Muscle layer of colon (tissue), 2 donors: ENCODE data around the gene DGKB.

ENCODE experiments used
- H3K27ac ChIP-seq: one replicate; pipeline ENCODE4 v1.7.0; 2013; ENCODE audit warnings: low read depth, mild to moderate bottlenecking, low read length, moderate library complexity
- H3K27me3 ChIP-seq, 2 donors: one replicate each; pipeline ENCODE4 v1.7.0; 2013; ENCODE audit warnings: low read length in 2 of 2, mild to moderate bottlenecking in 2 of 2; ENCODE audit not compliant: insufficient read depth in 2 of 2, control insufficient read depth in 1 of 2
- H3K36me3 ChIP-seq: one replicate; pipeline ENCODE4 v1.7.0; 2013; ENCODE audit warnings: mild to moderate bottlenecking, low read length; ENCODE audit not compliant: insufficient read depth
- H3K4me1 ChIP-seq: one replicate; pipeline ENCODE4 v1.7.0; 2013; ENCODE audit warnings: mild to moderate bottlenecking, low read length; ENCODE audit not compliant: insufficient read depth
- H3K4me3 ChIP-seq, 2 donors: one replicate each; pipeline ENCODE4 v1.7.0; 2013; ENCODE audit warnings: low read length in 2 of 2, low read depth in 1 of 2, mild to moderate bottlenecking in 1 of 2, moderate library complexity in 1 of 2
- H3K9ac ChIP-seq: one replicate; pipeline ENCODE4 v1.7.0; 2013; ENCODE audit warnings: low read length
- H3K9me3 ChIP-seq: one replicate; pipeline ENCODE4 v1.7.0; 2013; ENCODE audit warnings: mild to moderate bottlenecking, low read length
- donor health status: abdominal sarcoma.
- donor health status: Adenocarcinoma of cecum.

The DGKB gene

GRCh38 chr7:14776266-14776665, 126.3 kb downstream of the DGKB start:
- Histone ChIP-seq H3K4me3 (no peak overlapping the region), H3K9me3 (no peaks in the 10 kb centered on the region), H3K9ac (no peak overlapping the region), H3K36me3 (no peaks in the 10 kb centered on the region), H3K4me1 (no peaks in the 10 kb centered on the region), H3K27me3 (no peaks in the 10 kb centered on the region), H3K27ac (no peak overlapping the region)

GRCh38 chr7:14773729-14774271, 128.8 kb downstream of the DGKB start:
- Histone ChIP-seq H3K9me3 (no peaks in the 10 kb centered on the region), H3K4me3 (no peak overlapping the region), H3K9ac (no peak overlapping the region), H3K36me3 (no peaks in the 10 kb centered on the region), H3K27ac (no peak overlapping the region), H3K27me3 (no peaks in the 10 kb centered on the region), H3K4me1 (no peaks in the 10 kb centered on the region)

- H3K4me3 ChIP-seq: no peak overlapping the region
- H3K9ac ChIP-seq: no peak overlapping the region
- no peaks in the 10 kb centered on the region for H3K36me3 ChIP-seq
- H3K4me1 ChIP-seq: no peaks in the 10 kb centered on the region
- H3K9me3 ChIP-seq: no peaks in the 10 kb centered on the region
- H3K27ac ChIP-seq: no peak overlapping the region
- no peaks in the 10 kb centered on the region for H3K27me3 ChIP-seq
These were observed 131.9 kb downstream of the DGKB start for GRCh38 chr7:14770614-14771013.

- Histone ChIP-seq H3K27me3 (no peaks in the 10 kb centered on the region), H3K27ac (no peak overlapping the region), H3K4me1 (no peaks in the 10 kb centered on the region), H3K4me3 (no peak overlapping the region), H3K36me3 (no peaks in the 10 kb centered on the region), H3K9ac (no peak overlapping the region), H3K9me3 (no peaks in the 10 kb centered on the region)
These were observed 133.3 kb downstream of the DGKB start for GRCh38 chr7:14769261-14769660.

GRCh38 chr7:14767716-14768425, 134.7 kb downstream of the DGKB start:
- Histone ChIP-seq H3K9ac (no peak overlapping the region), H3K27me3 (no peaks in the 10 kb centered on the region), H3K27ac (no peak overlapping the region), H3K4me1 (peaks cover 3% of the 10 kb centered on the region), H3K9me3 (no peaks in the 10 kb centered on the region), H3K4me3 (no peak overlapping the region), H3K36me3 (no peaks in the 10 kb centered on the region)

- no peak overlapping the region for H3K9ac ChIP-seq
These were observed 135.8 kb downstream of the DGKB start for GRCh38 chr7:14766747-14767146.

GRCh38 chr7:14765731-14766130, 136.8 kb downstream of the DGKB start:
- Histone ChIP-seq H3K36me3 (no peaks in the 10 kb centered on the region), H3K4me3 (no peak overlapping the region), H3K27me3 (no peaks in the 10 kb centered on the region), H3K27ac (no peak overlapping the region), H3K9me3 (no peaks in the 10 kb centered on the region), H3K4me1 (peaks cover 23% of the 10 kb centered on the region), H3K9ac (no peak overlapping the region)

More at GRCh38 chr7:14766747-14767146, 135.8 kb downstream of the DGKB start:
- Histone ChIP-seq H3K27ac (no peak overlapping the region), H3K9me3 (no peaks in the 10 kb centered on the region), H3K27me3 (no peaks in the 10 kb centered on the region), H3K36me3 (no peaks in the 10 kb centered on the region), H3K4me3 (no peak overlapping the region), H3K4me1 (peaks cover 14% of the 10 kb centered on the region)

- H3K9ac ChIP-seq: no peak overlapping the region
- no peak overlapping the region for H3K27ac ChIP-seq
- H3K27me3 ChIP-seq: no peaks in the 10 kb centered on the region
- H3K9me3 ChIP-seq: no peaks in the 10 kb centered on the region
- no peaks in the 10 kb centered on the region for H3K36me3 ChIP-seq
- H3K4me3 ChIP-seq: no peak overlapping the region
- H3K4me1 ChIP-seq: peaks cover 28% of the 10 kb centered on the region
These were observed 140.0 kb downstream of the DGKB start for GRCh38 chr7:14762561-14762960.

- Histone ChIP-seq H3K4me1 (peaks cover 28% of the 10 kb centered on the region), H3K27ac (peak overlapping the region; percentile 67), H3K9ac (no peak overlapping the region), H3K9me3 (no peaks in the 10 kb centered on the region), H3K36me3 (no peaks in the 10 kb centered on the region), H3K27me3 (no peaks in the 10 kb centered on the region), H3K4me3 (no peak overlapping the region)
These were observed 140.8 kb downstream of the DGKB start for GRCh38 chr7:14761510-14762296.

GRCh38 chr7:14760730-14761478, 141.6 kb downstream of the DGKB start:
- H3K9ac ChIP-seq: no peak overlapping the region
- H3K4me1 ChIP-seq: peaks cover 28% of the 10 kb centered on the region
- H3K9me3 ChIP-seq: no peaks in the 10 kb centered on the region
- H3K4me3 ChIP-seq: no peak overlapping the region
- no peaks in the 10 kb centered on the region for H3K36me3 ChIP-seq
- H3K27ac ChIP-seq: peak overlapping the region; percentile 67
- no peaks in the 10 kb centered on the region for H3K27me3 ChIP-seq

- Histone ChIP-seq H3K36me3 (no peaks in the 10 kb centered on the region), H3K27me3 (no peaks in the 10 kb centered on the region), H3K9me3 (no peaks in the 10 kb centered on the region), H3K9ac (no peak overlapping the region), H3K4me3 (no peak overlapping the region), H3K4me1 (peaks cover 28% of the 10 kb centered on the region), H3K27ac (no peak overlapping the region)
These were observed 142.8 kb downstream of the DGKB start for GRCh38 chr7:14759785-14760184.
